Choroid plexus epithelial cell (primary cell): ENCODE measurements around the gene KCNJ1.

Experiments
- DNase-seq: peaks from one replicate; pipeline ENCODE4 v3.0.0-alpha.2; 2010; ENCODE audit warnings: low read depth
- H3K4me3 ChIP-seq: 2 replicates; pipeline ENCODE4 v1.5.1; 2011; ENCODE audit warnings: low read depth, mild to moderate bottlenecking, control low read depth, low read length, moderate library complexity
- CTCF ChIP-seq: conservative IDR thresholded peaks from 2 replicates; pipeline ENCODE4 v1.5.1; 2011; ENCODE audit warnings: low read depth, mild to moderate bottlenecking, control low read depth, inconsistent platforms, low read length, moderate library complexity

Gene KCNJ1

GRCh38 chr11:128830290-128831173, 36.6 kb downstream of the KCNJ1 start:
- DNase-seq: no peak
- H3K4me3 ChIP-seq: no peak overlapping the region
- no peak for TF ChIP-seq CTCF

GRCh38 chr11:128828350-128828749, 38.7 kb downstream of the KCNJ1 start:
- no peak overlapping the region for H3K4me3 ChIP-seq
- TF ChIP-seq CTCF: no peak
- DNase-seq: no peak

- DNase-seq: no peak
- no peak overlapping the region for H3K4me3 ChIP-seq
- TF ChIP-seq CTCF: no peak
These were observed 39.8 kb downstream of the KCNJ1 start for GRCh38 chr11:128827191-128827893.

- H3K4me3 ChIP-seq: no peak overlapping the region
- TF ChIP-seq CTCF: no peak
- DNase-seq: no peak
These were observed 41.9 kb downstream of the KCNJ1 start for GRCh38 chr11:128825050-128825784.

GRCh38 chr11:128824191-128825049, 42.7 kb downstream of the KCNJ1 start:
- no peak for TF ChIP-seq CTCF
- H3K4me3 ChIP-seq: peak overlapping the region; percentile 47
- DNase-seq: peak; percentile 24

GRCh38 chr11:128823753-128824152, 43.3 kb downstream of the KCNJ1 start:
- TF ChIP-seq CTCF: no peak
- peak overlapping the region; percentile 47 for H3K4me3 ChIP-seq
- no peak for DNase-seq
